NOMO-1 (cell line): ENCODE results near the gene NOP10.
A peak's percentile ranks its signal among the peaks of the same experiment; 100 is the strongest.
"Not testable (repeated sequence)": the region's sequence is repeated elsewhere in the genome, so short reads cannot be mapped to it uniquely, and the experiment has no call there.

Source experiments
- DNase-seq, 2 experiments: peaks; one replicate each; lab custom pipeline; 2025; ENCODE audit not compliant: unreplicated experiment in 2 of 2; lab: John Stamatoyannopoulos, UW

Gene NOP10

DNA sequence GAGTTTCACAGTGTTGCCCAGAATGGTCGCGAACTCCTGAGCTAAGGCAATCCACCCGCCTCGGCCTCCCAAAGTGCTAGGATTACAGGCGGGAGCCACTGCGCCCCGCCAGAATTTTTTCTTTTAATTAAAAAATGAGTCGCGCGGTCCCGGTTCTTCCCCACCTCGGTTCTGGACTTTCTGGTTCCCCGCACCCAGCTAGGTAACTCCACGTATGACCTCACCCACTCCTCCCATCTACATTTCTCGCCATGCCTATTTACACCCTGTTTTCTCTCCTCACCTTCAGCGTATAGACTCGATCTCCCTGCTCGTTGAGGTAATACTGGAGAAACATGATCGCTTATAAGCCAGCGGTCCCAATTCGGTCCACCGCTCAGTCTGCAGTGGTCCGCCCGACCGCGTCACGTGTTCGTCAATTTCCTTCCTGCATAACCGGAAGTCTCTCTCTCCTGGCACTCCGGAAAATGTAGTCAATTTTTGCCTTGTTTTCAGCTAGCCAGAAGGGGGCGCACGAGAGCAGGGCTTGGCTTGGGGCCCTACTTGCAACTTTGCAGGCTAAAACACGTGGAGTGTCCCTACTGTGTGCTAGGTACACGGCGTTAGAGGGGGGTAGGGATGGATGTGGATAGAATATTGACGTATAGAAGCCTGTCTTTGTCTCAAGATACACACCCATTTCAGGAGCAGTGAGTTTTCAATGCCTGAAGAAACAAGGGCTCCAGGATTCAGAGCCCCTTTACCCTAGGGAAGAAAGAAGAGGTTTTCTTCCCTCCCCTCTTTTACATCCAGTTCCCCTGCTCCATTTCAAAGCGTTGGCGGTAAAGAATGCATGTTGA is at the start of gene NOP10, which contains the start of gene NUTM1:
Gene NOP10 (minus strand): TSS at position 400 of the 839 bp plus-strand sequence. CDS start 63 bp downstream, at position 337.
Gene NUTM1 (plus strand): TSS at position 579 of the 839 bp plus-strand sequence. CDS start 382 bp downstream, outside the sequence.
- DNase-seq: peak; percentile 87 to 93

GRCh38 chr15:34389594-34390086 is 46.7 kb upstream of the NOP10 start:
- DNase-seq: not testable (repeated sequence)

GRCh38 chr15:34381829-34382521 is 39.0 kb upstream of the NOP10 start:
- DNase-seq: not testable (repeated sequence)

GRCh38 chr15:34380491-34380890 is 37.6 kb upstream of the NOP10 start:
- DNase-seq: not testable (repeated sequence)

- DNase-seq: no peak
Observed at GRCh38 chr15:34376856-34377255, 33.9 kb upstream of the NOP10 start.

DNA sequence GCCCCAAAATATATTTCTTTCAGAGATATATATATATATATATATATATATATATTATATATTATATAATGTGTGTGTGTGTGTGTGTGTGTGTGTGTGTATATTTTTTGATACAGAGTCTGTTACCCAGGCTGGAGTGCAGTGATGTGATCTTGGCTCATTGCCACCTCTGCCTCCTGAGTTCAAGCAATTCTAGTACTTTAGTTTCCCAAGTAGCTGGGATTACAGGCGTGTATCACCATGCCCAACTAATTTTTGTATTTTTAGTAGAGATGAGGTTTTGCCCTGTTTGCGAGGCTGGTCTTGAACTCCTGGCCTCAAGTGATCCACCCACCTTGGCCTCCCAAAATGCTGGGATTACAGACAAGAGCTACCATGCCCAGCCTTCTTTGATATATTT is 32.6 kb upstream of the NOP10 start:
- not testable (repeated sequence) for DNase-seq

DNA sequence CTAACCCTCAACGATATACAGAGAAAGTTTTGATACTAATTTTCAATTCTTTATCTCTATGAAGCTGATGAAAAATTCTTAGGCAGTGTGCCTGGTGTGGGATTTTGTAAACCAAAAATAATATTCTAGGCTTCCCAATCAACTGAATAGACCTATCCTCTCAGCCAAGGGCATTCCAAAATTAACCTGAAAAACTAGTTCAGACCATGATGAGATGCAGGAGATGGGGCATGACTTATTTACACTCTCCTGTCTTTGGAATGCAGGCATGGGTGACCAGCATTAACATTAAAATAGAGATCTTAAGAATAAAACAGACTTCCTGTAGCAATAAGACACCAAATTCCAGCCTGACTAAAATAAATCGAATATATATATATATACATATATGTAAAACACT is 31.9 kb upstream of the NOP10 start:
- no peak for DNase-seq

GRCh38 chr15:34373951-34374350 is 31.0 kb upstream of the NOP10 start:
- DNase-seq: no peak

DNA sequence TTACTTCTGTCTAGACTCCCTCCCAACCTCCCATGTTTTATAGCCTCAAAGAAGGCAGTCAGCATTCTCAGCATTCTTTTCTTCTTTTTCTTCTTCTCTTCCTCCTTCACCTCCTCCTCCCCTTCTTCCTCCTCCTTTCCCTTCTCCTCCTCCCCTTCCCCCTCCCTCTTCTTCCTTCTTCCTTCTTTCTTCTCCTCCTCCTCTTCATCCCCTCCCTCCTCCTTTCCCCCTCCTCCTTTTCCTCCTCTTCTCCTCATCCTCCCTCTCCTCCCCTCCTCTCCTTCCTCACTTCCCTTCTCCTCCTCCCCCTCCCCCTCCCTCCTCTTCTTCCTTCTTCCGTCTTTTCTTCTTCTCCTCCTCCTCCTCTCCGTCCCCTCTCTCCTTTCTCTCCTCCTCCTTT is 27.7 kb upstream of the NOP10 start:
- no peak for DNase-seq

DNA sequence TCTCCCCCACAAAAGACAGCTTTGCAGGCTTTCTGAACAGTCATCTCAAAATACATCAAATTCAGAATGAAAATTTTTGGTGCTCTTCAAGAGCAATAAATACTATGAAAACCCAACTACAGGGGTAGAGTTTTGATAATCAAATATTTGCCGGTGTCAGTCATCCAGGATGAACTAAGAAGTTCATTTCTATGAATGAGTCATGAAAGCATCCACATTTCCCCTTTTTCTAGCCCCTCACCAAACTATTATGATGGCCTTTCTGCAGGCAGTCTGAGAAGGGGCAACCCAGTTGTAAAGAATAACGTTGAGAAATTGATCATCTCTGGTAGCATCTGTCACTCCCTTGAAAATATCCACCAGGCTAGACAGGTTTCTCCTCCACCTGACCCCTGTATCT is 27.2 kb upstream of the NOP10 start:
- DNase-seq: no peak

DNA sequence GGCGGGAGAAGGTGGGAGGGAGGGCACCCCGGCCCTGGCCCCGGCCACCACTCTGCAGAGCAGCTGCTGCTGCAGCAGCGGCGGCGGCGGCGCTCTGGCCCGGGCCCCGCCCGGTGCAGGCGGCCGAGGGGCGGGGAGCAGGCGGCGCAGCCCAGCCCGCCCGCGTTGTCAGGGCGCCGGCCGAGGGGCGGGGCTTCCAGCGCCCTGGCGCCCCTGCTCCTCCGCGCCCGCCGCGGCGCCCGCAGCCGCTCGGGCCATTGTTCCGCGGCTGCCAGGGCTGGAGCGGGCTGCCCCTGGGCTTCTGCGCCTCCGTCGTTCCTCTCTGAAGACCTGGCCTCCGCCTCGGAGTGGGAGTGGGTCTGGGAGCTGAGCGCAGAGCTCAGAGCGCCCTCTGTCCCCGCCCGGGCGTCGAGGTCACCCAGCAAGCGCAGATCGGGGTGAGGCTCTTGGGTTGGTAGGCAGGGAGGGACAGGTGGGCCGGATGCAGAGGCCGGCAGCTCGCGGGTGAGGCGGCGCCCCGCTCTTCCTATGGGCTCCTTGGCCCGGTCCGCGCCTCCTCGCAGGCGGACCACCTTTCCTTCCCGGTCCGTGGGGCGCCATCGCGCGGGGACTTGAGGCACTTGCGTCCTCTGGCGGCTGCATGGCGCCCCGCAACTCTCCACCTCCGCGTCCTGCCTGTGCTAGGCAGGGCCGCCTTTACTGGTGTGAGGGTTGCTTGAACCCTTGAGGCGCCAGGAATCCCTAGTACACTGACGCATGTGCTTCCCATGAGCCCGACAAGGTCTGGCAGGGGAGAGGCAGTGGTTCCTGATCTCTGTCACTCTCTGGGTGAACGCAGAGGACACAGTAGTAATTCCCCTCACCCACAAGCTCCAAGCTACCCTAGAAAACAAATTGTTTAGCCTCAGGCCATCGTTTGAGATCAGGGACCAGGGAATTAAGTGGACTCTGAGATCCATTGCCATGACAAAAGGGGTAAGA is 24.5 kb upstream of the NOP10 start, which contains the start of gene LPCAT4:
Gene LPCAT4 (minus strand): TSS at position 96 of the 981 bp plus-strand sequence. CDS start 96 bp downstream, outside the sequence.
- DNase-seq: peak; percentile 83 to 92

DNA sequence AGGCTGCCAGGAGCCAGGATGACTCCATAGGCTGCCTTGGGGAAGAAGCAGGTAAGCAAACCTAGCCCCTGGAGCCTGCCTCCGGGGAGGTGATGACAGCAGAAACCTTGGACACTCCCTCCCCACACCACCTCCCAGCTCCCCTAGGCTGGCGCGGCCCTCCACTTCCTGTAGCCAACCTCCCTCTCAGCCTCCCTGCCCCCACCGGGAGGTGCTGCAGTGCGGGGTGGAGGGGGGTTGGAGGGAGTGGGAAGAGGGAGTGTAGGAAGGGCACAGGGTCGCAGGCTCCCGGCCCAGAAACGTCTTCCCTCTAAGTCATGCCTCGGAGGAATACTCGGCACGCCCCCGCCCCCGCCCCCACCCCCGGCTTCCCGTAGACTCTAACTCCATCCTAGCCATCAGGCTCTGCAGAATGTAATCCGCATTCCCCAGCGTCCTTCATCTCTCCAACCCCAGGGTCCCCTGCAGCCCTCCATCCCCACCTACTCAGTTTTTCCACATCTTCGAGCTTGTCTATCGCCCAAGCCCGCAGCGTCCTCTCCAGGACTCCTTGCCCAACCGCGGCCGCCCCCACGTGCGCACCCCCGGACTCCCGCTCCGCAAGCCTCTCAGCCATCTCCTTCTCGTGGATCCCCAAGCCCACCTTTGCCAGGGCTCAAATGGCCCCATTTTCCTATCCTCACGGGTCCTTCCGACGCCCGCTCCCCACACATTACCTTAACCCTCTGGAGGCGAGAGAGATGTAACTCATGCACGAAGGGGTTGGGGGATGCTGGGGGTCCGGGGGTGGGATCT is 23.5 kb upstream of the NOP10 start:
- DNase-seq: peak; percentile 25 to 45

DNA sequence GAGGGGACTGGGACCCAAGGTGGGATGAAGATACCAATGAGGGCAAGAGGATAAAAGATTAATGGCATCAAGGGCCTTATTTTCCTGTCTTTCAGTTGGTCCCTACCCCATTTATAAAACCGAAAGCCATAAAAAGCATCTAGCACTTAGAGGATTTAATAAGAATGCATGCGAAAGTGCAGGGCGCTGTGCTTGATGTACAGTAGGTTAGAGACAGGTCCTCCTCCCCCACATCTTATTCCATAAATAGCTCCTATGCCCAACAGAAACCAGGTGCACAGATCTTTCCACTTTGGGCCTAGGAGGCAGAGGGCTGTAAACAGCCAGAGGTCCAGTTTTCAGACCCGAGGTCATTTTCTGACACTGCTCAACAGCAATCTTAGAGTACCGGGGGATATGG is 22.9 kb upstream of the NOP10 start:
- DNase-seq: no peak

- DNase-seq: no peak
Observed at GRCh38 chr15:34365091-34365825, 22.3 kb upstream of the NOP10 start.

DNA sequence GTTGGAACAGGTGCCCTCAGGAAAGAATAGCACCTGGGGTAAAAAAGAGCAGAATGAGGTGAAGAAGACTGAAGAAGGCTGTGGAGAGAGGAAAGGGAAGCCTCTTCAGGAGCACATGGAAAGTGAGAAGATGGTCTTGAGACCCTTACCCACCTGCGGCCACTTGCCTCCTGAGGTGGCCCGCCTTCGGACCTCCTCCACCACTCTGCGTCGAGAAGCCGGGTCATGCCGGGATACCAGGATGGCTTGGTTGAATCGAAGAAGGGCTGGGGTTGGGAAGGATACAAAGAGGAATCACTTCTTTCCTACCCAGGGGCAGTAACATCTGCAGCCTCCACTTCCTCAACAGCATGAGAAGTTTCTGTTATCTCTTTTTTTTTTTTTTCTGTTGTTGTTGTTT is 21.1 kb upstream of the NOP10 start:
- no peak for DNase-seq

DNA sequence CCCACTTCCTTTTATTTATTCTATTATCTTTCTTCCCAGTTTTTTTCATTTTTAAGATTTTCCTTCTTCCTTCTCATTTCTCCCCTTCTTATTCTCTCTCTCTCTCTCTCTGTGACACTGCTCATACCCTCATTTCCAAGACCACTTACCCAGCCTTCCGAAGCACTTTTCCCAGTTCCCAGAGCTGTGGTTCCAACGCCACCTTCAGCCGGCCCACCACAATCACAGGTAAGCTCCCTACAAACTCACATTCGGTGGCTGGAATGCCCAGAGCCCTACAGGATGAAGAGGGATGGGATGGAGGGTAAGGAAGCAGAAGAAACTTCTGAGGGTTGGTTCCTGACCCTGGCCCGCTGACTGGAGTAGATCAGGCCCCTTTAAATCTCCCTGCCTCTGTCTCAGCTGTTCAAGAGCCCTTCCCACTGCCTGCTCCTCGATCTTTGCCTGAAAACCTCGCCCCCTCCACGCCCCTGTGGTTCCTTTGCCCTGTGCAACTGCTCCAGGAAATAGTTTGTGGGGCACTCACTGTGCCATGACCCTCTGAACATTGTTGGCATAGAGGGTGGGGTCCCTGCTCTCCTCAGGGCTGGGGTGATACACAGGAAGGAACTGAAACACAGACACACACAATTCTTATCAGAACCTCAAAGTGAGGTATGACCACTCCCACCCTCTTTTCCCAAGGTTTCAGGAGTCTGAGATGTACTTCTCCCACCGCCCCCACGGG is 19.3 kb upstream of the NOP10 start:
- DNase-seq: no peak

DNA sequence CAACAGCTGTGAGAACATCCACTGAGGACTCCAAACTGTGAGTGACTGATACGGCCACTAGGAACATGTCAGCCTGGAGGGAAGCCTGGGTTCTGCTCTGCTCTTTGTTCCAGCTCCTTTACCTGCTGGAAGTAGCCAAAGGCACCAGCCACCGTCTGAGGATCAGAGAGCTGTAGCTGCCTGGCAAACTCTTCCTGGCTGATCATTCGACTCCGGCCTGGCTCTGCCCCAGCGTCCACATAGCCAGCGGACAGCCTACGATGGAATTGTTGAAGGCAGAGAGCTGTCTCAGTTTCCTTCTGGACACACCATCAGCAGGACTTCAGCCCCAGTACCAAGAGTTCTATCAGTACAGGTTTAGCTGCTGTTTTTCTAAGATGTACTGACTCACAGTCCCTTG is 18.3 kb upstream of the NOP10 start:
- no peak for DNase-seq

GRCh38 chr15:34360298-34360697 is 17.4 kb upstream of the NOP10 start:
- no peak for DNase-seq
